Parathyroid adenoma (tissue), 2 donors: ENCODE results near the gene KIAA1958.
"Not testable (repeated sequence)": the region's sequence is repeated elsewhere in the genome, so short reads cannot be mapped to it uniquely, and the experiment has no call there.

ENCODE experiments used
- H2AFZ ChIP-seq: fragments of 300-600 bp; sonication (generic); one replicate; pipeline ENCODE4 v1.7.0; 2017; ENCODE audit warnings: antibody characterized with exemption, mild to moderate bottlenecking
- H3K27ac ChIP-seq: fragments of 300-600 bp; sonication (generic); one replicate; pipeline ENCODE4 v1.7.0; 2017
- H3K27me3 ChIP-seq: fragments of 300-600 bp; sonication (generic); one replicate; pipeline ENCODE4 v1.7.0; 2017; ENCODE audit warnings: low read length; ENCODE audit not compliant: control insufficient read depth, insufficient read depth
- H3K36me3 ChIP-seq: fragments of 300-600 bp; sonication (generic); one replicate; pipeline ENCODE4 v1.7.0; 2017; ENCODE audit warnings: low read length; ENCODE audit not compliant: control insufficient read depth, insufficient read depth
- H3K4me1 ChIP-seq: fragments of 300-600 bp; sonication (generic); one replicate; pipeline ENCODE4 v1.7.0; 2017; ENCODE audit warnings: control low read depth
- H3K4me2 ChIP-seq: fragments of 300-600 bp; sonication (generic); one replicate; pipeline ENCODE4 v1.7.0; 2017; ENCODE audit warnings: low read length
- H3K4me3 ChIP-seq: fragments of 300-600 bp; sonication (generic); one replicate; pipeline ENCODE4 v1.7.0; 2017; ENCODE audit warnings: low read depth, low read length
- H3K79me2 ChIP-seq: fragments of 300-600 bp; sonication (generic); one replicate; pipeline ENCODE4 v1.7.0; 2017; ENCODE audit warnings: control low read depth
- H3K9ac ChIP-seq: fragments of 300-600 bp; sonication (generic); one replicate; pipeline ENCODE4 v1.7.0; 2017; ENCODE audit warnings: mild to moderate bottlenecking
- H3K9me3 ChIP-seq: fragments of 300-600 bp; sonication (generic); one replicate; pipeline ENCODE4 v1.7.0; 2017; ENCODE audit warnings: low read length; ENCODE audit not compliant: control insufficient read depth
- TF ChIP-seq, protein P1 (sequence below): fragments of 300-600 bp; sonication (generic); IDR thresholded peaks from one replicate; pipeline ENCODE4 v1.7.0; 2017; ENCODE audit warnings: antibody characterized with exemption, mild to moderate bottlenecking
- donor health status: primary hyperparathyroidism.

KIAA1958 gene

GRCh38 chr9:112665347-112665746 lies 178.7 kb downstream of the KIAA1958 start:
- Histone ChIP-seq H3K9ac (no peak overlapping the region), H3K27me3 (no peaks in the 10 kb centered on the region), H3K4me2 (no peak overlapping the region), H3K79me2 (no peaks in the 10 kb centered on the region), H3K4me3 (no peak overlapping the region), H3K27ac (no peak overlapping the region), H2AFZ (no peak overlapping the region), H3K36me3 (no peaks in the 10 kb centered on the region), H3K4me1 (no peaks in the 10 kb centered on the region), H3K9me3 (no peaks in the 10 kb centered on the region)
- TF ChIP-seq, protein P1, sequence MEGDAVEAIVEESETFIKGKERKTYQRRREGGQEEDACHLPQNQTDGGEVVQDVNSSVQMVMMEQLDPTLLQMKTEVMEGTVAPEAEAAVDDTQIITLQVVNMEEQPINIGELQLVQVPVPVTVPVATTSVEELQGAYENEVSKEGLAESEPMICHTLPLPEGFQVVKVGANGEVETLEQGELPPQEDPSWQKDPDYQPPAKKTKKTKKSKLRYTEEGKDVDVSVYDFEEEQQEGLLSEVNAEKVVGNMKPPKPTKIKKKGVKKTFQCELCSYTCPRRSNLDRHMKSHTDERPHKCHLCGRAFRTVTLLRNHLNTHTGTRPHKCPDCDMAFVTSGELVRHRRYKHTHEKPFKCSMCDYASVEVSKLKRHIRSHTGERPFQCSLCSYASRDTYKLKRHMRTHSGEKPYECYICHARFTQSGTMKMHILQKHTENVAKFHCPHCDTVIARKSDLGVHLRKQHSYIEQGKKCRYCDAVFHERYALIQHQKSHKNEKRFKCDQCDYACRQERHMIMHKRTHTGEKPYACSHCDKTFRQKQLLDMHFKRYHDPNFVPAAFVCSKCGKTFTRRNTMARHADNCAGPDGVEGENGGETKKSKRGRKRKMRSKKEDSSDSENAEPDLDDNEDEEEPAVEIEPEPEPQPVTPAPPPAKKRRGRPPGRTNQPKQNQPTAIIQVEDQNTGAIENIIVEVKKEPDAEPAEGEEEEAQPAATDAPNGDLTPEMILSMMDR, result no peak

- H3K9me3 ChIP-seq, result no peaks in the 10 kb centered on the region
- H3K4me3 ChIP-seq, result no peak overlapping the region
- no peaks in the 10 kb centered on the region for H3K79me2 ChIP-seq
- H3K36me3 ChIP-seq, result no peaks in the 10 kb centered on the region
- H2AFZ ChIP-seq, result no peak overlapping the region
- no peak overlapping the region for H3K27ac ChIP-seq
- TF ChIP-seq, protein P1, result no peak
- no peak overlapping the region for H3K4me2 ChIP-seq
- no peak overlapping the region for H3K9ac ChIP-seq
- H3K27me3 ChIP-seq, result no peaks in the 10 kb centered on the region
- H3K4me1 ChIP-seq, result no peaks in the 10 kb centered on the region
These were observed 182.7 kb downstream of the KIAA1958 start for GRCh38 chr9:112669326-112669725.

DNA sequence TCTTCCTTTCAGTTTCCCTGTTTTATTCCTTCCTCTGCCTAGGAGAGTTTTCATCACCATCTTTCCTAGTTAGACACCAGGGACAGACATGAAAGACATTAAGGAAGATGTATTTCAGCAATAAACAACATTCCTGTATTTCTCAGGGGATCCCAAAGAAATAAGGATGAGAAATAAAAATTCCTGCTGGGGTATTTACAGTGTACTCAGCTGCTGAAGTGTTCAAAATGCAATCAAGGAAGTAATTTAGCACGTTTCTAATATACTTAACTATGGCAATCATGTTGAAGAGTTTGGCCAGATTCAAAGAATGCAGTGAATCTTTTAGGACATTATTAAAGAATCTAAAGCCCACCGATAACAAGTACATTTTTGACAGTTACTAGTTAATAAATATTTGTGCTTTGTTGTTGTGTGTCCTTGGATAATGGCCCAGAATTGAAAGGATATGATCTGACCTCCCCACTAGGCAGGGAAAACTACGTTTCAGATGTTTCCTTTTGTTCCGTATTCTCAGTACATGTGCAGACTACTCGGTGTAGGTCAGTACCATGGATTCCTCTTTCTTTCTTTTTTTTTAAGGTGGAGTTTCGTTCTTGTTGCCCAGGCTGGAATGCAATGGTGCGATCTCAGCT lies 184.5 kb downstream of the KIAA1958 start:
- H3K4me2 ChIP-seq, result no peak overlapping the region
- TF ChIP-seq, protein P1, result no peak
- no peak overlapping the region for H3K4me3 ChIP-seq
- no peaks in the 10 kb centered on the region for H3K9me3 ChIP-seq
- no peaks in the 10 kb centered on the region for H3K79me2 ChIP-seq
- H3K36me3 ChIP-seq, result no peaks in the 10 kb centered on the region
- no peak overlapping the region for H3K27ac ChIP-seq
- H3K27me3 ChIP-seq, result no peaks in the 10 kb centered on the region
- H3K9ac ChIP-seq, result no peak overlapping the region
- no peaks in the 10 kb centered on the region for H3K4me1 ChIP-seq
- no peak overlapping the region for H2AFZ ChIP-seq

- not testable (repeated sequence) for H3K27me3 ChIP-seq, H3K36me3 ChIP-seq, H3K79me2 ChIP-seq, H2AFZ ChIP-seq, H3K4me1 ChIP-seq, H3K27ac ChIP-seq, H3K4me2 ChIP-seq, H3K9ac ChIP-seq, H3K4me3 ChIP-seq, H3K9me3 ChIP-seq
These were observed 186.6 kb downstream of the KIAA1958 start for GRCh38 chr9:112673221-112673620.

GRCh38 chr9:112677040-112677439 lies 190.4 kb downstream of the KIAA1958 start:
- Histone ChIP-seq H3K27me3 (no peaks in the 10 kb centered on the region), H3K4me2 (no peak overlapping the region), H3K36me3 (no peaks in the 10 kb centered on the region), H2AFZ (no peak overlapping the region), H3K4me1 (no peaks in the 10 kb centered on the region), H3K4me3 (no peak overlapping the region), H3K9me3 (no peaks in the 10 kb centered on the region), H3K27ac (no peak overlapping the region), H3K79me2 (no peaks in the 10 kb centered on the region), H3K9ac (no peak overlapping the region)
- TF ChIP-seq, protein P1, result no peak
